ENCODE results near the gene AHDC1.
A peak's percentile ranks its signal among the peaks of the same experiment; 100 is the strongest.
"Not testable (repeated sequence)": the region's sequence is repeated elsewhere in the genome, so short reads cannot be mapped to it uniquely, and the experiment has no call there.

Gene AHDC1

GRCh38 chr1:27551170-27551952 lies 52.6 kb downstream of the AHDC1 start:
- no peak for DNase-seq (ENCODE audit: low read depth in 2 of 2)

GRCh38 chr1:27550510-27551169 lies 53.3 kb downstream of the AHDC1 start:
- DNase-seq (ENCODE audit: low read depth in 2 of 2), result no peak

- DNase-seq (ENCODE audit: low read depth in 2 of 2), result no peak
These were observed 54.0 kb downstream of the AHDC1 start for GRCh38 chr1:27549807-27550408.

GRCh38 chr1:27548858-27549719 lies 54.9 kb downstream of the AHDC1 start:
- no peak for DNase-seq (ENCODE audit: low read depth in 2 of 2)

GRCh38 chr1:27548136-27548853 lies 55.6 kb downstream of the AHDC1 start:
- no peak for DNase-seq (ENCODE audit: low read depth in 2 of 2)

GRCh38 chr1:27547220-27548116 lies 56.5 kb downstream of the AHDC1 start:
- DNase-seq (ENCODE audit: low read depth in 2 of 2), result no peak

GRCh38 chr1:27545876-27546275 lies 58.1 kb downstream of the AHDC1 start:
- no peak for DNase-seq (ENCODE audit: low read depth in 2 of 2)

GRCh38 chr1:27545271-27545670 lies 58.7 kb downstream of the AHDC1 start:
- DNase-seq (ENCODE audit: low read depth in 2 of 2), result no peak

GRCh38 chr1:27544834-27545233 lies 59.1 kb downstream of the AHDC1 start:
- no peak for DNase-seq (ENCODE audit: low read depth in 2 of 2)

GRCh38 chr1:27543284-27543683 lies 60.7 kb downstream of the AHDC1 start:
- no peak for DNase-seq (ENCODE audit: low read depth in 2 of 2)

- DNase-seq (ENCODE audit: low read depth in 2 of 2), result peak in 1 of 2 donors; percentile 51
These were observed 61.3 kb downstream of the AHDC1 start for GRCh38 chr1:27542463-27543273.

GRCh38 chr1:27539901-27540861 lies 63.8 kb downstream of the AHDC1 start:
- no peak for DNase-seq (ENCODE audit: low read depth in 2 of 2)

- no peak for DNase-seq (ENCODE audit: low read depth in 2 of 2)
These were observed 65.2 kb downstream of the AHDC1 start for GRCh38 chr1:27538793-27539192.

GRCh38 chr1:27538305-27538676 lies 65.7 kb downstream of the AHDC1 start:
- not testable (repeated sequence) for DNase-seq (ENCODE audit: low read depth in 2 of 2)

- DNase-seq (ENCODE audit: low read depth in 2 of 2), result no peak
These were observed 67.2 kb downstream of the AHDC1 start for GRCh38 chr1:27536767-27537166.

- no peak for DNase-seq (ENCODE audit: low read depth in 2 of 2)
These were observed 67.8 kb downstream of the AHDC1 start for GRCh38 chr1:27536010-27536757.

- DNase-seq (ENCODE audit: low read depth in 2 of 2), result no peak
These were observed 68.6 kb downstream of the AHDC1 start for GRCh38 chr1:27535386-27535785.

All from stimulated activated CD4-positive, alpha-beta T cell treated with anti-CD3 and anti-CD28 coated beads, Interleukin-15, amount 100 ng/mL, for 48 hours (primary cell).